H1 (cell line): ENCODE data around the gene INTS1. TPM values are rescaled to one million over a fixed set of nuclear protein-coding genes. Genes with fewer than 3 reads are reported as not detected.

Experiments used
- CTCF ChIA-PET: fragments of 300-600 bp; sonication (Branson Sonifier 250); formaldehyde crosslinking; loops from one replicate; lab custom pipeline; 2021; ENCODE audit not compliant: partially characterized antibody; lab: Charles Lee
- POLR2A ChIA-PET: fragments of 300-600 bp; sonication (Branson Sonifier 250); formaldehyde crosslinking; loops from one replicate; lab custom pipeline; 2021; ENCODE audit warnings: inconsistent platforms; ENCODE audit not compliant: partially characterized antibody; lab: Charles Lee
- DNase-seq, 2 experiments: peaks; one replicate each; pipeline versions ENCODE4 v3.0.0 to v3.0.0-alpha.2; 2010 to 2022; ENCODE audit warnings: low spot score in 2 of 2, low read depth in 1 of 2, mixed read lengths in 1 of 2
- FAIRE-seq: peaks from 2 replicates; lab custom pipeline; 2011; peaks lifted over from hg19 to GRCh38; lab: Jason Lieb, UNC
- H2AFZ ChIP-seq: 2 replicates; pipeline ENCODE4 v1.8.1; 2012; ENCODE audit warnings: low read length, inconsistent platforms
- H2AK5ac ChIP-seq: 2 replicates; pipeline ENCODE4 v1.6.1; 2013; ENCODE audit warnings: low read depth, low read length
- H2BK120ac ChIP-seq: replicated peaks from 2 replicates; pipeline ENCODE3; 2013; ENCODE audit warnings: low read depth, low read length, inconsistent platforms
- H2BK12ac ChIP-seq: 2 replicates; pipeline ENCODE4 v1.6.1; 2013; ENCODE audit warnings: low read depth, low read length
- H2BK15ac ChIP-seq: 2 replicates; pipeline ENCODE4 v1.6.1; 2013; ENCODE audit warnings: low read length
- H2BK20ac ChIP-seq: 2 replicates; pipeline ENCODE4 v1.6.1; 2013; ENCODE audit warnings: low read length
- H2BK5ac ChIP-seq: 2 replicates; pipeline ENCODE4 v1.6.1; 2013; ENCODE audit warnings: low read depth, low read length
- H3K14ac ChIP-seq: 2 replicates; pipeline ENCODE4 v1.6.1; 2013; ENCODE audit warnings: inconsistent platforms; ENCODE audit not compliant: insufficient read length
- H3K18ac ChIP-seq: 2 replicates; pipeline ENCODE4 v1.6.1; 2013; ENCODE audit warnings: low read length; ENCODE audit errors: extremely low read depth
- H3K23ac ChIP-seq: 2 replicates; pipeline ENCODE4 v1.6.1; 2013; ENCODE audit warnings: inconsistent platforms; ENCODE audit not compliant: insufficient read length
- H3K23me2 ChIP-seq: 2 replicates; pipeline ENCODE4 v1.6.1; 2013; ENCODE audit warnings: low read depth, low read length
- H3K27ac ChIP-seq: 2 replicates; pipeline ENCODE4 v1.6.1; 2011; ENCODE audit warnings: low read depth, low read length, inconsistent platforms
- H3K27me3 ChIP-seq, 4 experiments: replicated peaks in 1 of 4; 1 replicate in 1 of 4; 2 replicates in 3 of 4; pipeline versions ENCODE4 v1.6.1 to v1.8.1; 2011 to 2013; ENCODE audit warnings: low read length in 3 of 4, mild to moderate bottlenecking in 3 of 4, inconsistent platforms in 2 of 4, mixed read lengths in 2 of 4, moderate library complexity in 1 of 4; ENCODE audit not compliant: control insufficient read depth in 3 of 4, insufficient read depth in 3 of 4; ENCODE audit errors: extremely low read depth in 1 of 4
- H3K36me3 ChIP-seq, 4 experiments: 2 replicates each; pipeline versions ENCODE4 v1.6.1 to v1.8.1; 2011 to 2013; ENCODE audit warnings: mild to moderate bottlenecking in 4 of 4, low read length in 3 of 4, moderate library complexity in 2 of 4, control low read depth in 1 of 4, inconsistent platforms in 1 of 4; ENCODE audit not compliant: insufficient read depth in 4 of 4, control insufficient read depth in 2 of 4
- H3K4ac ChIP-seq: replicated peaks from 2 replicates; pipeline ENCODE3; 2013; ENCODE audit warnings: low read length, low read depth, mixed read lengths, inconsistent platforms; ENCODE audit not compliant: insufficient read length
- H3K4me1 ChIP-seq, 4 experiments: replicated peaks in 1 of 4; 1 replicate in 1 of 4; 2 replicates in 3 of 4; pipeline versions ENCODE4 v1.6.1 to v1.8.1; 2011 to 2013; ENCODE audit warnings: low read length in 3 of 4, inconsistent platforms in 2 of 4, mixed read lengths in 1 of 4; ENCODE audit not compliant: insufficient read depth in 4 of 4, control insufficient read depth in 3 of 4
- H3K4me2 ChIP-seq, 2 experiments: 2 replicates each; pipeline versions ENCODE4 v1.6.1 to v1.8.1; 2011 to 2013; ENCODE audit warnings: low read depth in 2 of 2, low read length in 2 of 2, control low read depth in 1 of 2, inconsistent platforms in 1 of 2, mild to moderate bottlenecking in 1 of 2; ENCODE audit not compliant: insufficient read depth in 1 of 2
- H3K4me3 ChIP-seq, 4 experiments: fragments of 200-600, 300-600 bp in 1 of 4; sonication (generic), shearing (Covaris generic), sonication (Bioruptor Twin) in 1 of 4; 2 replicates each; pipeline versions ENCODE4 v1.5.1 to v1.8.1; 2011 to 2016; ENCODE audit warnings: low read length in 4 of 4, low read depth in 3 of 4, control low read depth in 2 of 4, inconsistent platforms in 2 of 4, mild to moderate bottlenecking in 2 of 4, mixed read lengths in 1 of 4, moderate library complexity in 1 of 4; ENCODE audit not compliant: insufficient read depth in 2 of 4; ENCODE audit errors: extremely low read depth in 1 of 4
- H3K56ac ChIP-seq: replicated peaks from 2 replicates; pipeline ENCODE3; 2013; ENCODE audit warnings: low read depth, mild to moderate bottlenecking, mixed read lengths, low read length, inconsistent platforms; ENCODE audit not compliant: insufficient read length
- H3K79me1 ChIP-seq: 2 replicates; pipeline ENCODE4 v1.6.1; 2013; ENCODE audit warnings: low read depth, low read length, control low read depth
- H3K79me2 ChIP-seq, 2 experiments: 2 replicates each; pipeline versions ENCODE4 v1.6.1 to v1.8.1; 2012 to 2013; ENCODE audit warnings: low read length in 2 of 2, mild to moderate bottlenecking in 2 of 2, inconsistent platforms in 1 of 2; ENCODE audit not compliant: insufficient read depth in 2 of 2, control insufficient read depth in 1 of 2
- H3K9ac ChIP-seq, 4 experiments: replicated peaks in 1 of 4; 1 replicate in 1 of 4; 2 replicates in 3 of 4; pipeline versions ENCODE4 v1.6.1 to v1.8.1; 2011 to 2013; ENCODE audit warnings: low read depth in 3 of 4, low read length in 3 of 4, control low read depth in 2 of 4, mild to moderate bottlenecking in 2 of 4, moderate library complexity in 2 of 4, inconsistent platforms in 1 of 4; ENCODE audit errors: extremely low read depth in 1 of 4
- H3K9me3 ChIP-seq, 2 experiments: 2 replicates each; pipeline versions ENCODE4 v1.6.1 to v1.8.1; 2012 to 2013; ENCODE audit warnings: mild to moderate bottlenecking in 2 of 2, moderate library complexity in 2 of 2, control low read depth in 1 of 2, inconsistent platforms in 1 of 2, low read depth in 1 of 2, low read length in 1 of 2, mixed read lengths in 1 of 2; ENCODE audit not compliant: insufficient read depth in 2 of 2
- H4K20me1 ChIP-seq, 2 experiments: replicated peaks in 1 of 2; 2 replicates each; pipeline versions ENCODE3 to v1.8.1; 2011 to 2013; ENCODE audit warnings: inconsistent platforms in 2 of 2, low read length in 2 of 2, mild to moderate bottlenecking in 1 of 2; ENCODE audit not compliant: insufficient read depth in 2 of 2, control insufficient read depth in 1 of 2
- H4K5ac ChIP-seq: 2 replicates; pipeline ENCODE4 v1.6.1; 2013; ENCODE audit warnings: low read length, low read depth, mixed read lengths, inconsistent platforms; ENCODE audit not compliant: insufficient read length
- H4K8ac ChIP-seq: 2 replicates; pipeline ENCODE4 v1.8.0; 2013; ENCODE audit warnings: mild to moderate bottlenecking, moderate library complexity, low read length, inconsistent platforms; ENCODE audit not compliant: insufficient read depth; ENCODE audit errors: extremely low read depth
- H4K91ac ChIP-seq: replicated peaks from 2 replicates; pipeline ENCODE3; 2013; ENCODE audit warnings: low read length, mixed read lengths, inconsistent platforms; ENCODE audit not compliant: insufficient read length
- BACH1 ChIP-seq: IDR thresholded peaks from 2 replicates; pipeline ENCODE4 v1.6.1; 2012; ENCODE audit warnings: low read length, improper control_type of control experiment
- CBX8 ChIP-seq: fragments of 300-800, 300-1000 bp; sonication (generic); IDR thresholded peaks from 2 replicates; pipeline ENCODE4 v1.7.1; 2016; ENCODE audit warnings: low read depth, low read length, borderline replicate concordance
- SRF ChIP-seq: IDR thresholded peaks from 2 replicates; pipeline ENCODE4 v1.6.1; 2011; ENCODE audit warnings: mild to moderate bottlenecking, low read depth, low read length, moderate library complexity
- WGBS, 2 experiments: shearing (Covaris generic) in 1 of 2; methylation state at CpG; one replicate each; pipeline versions ENCODE4 v1.1.6 to v1.1.7; 2013 to 2015; ENCODE audit warnings: low lambda C conversion rate in 2 of 2, mixed read lengths in 2 of 2, inconsistent platforms in 1 of 2, low coverage in 1 of 2, missing lambda C conversion rate in 1 of 2; ENCODE audit not compliant: insufficient replicate concordance in 2 of 2, insufficient coverage in 1 of 2, insufficient read length in 1 of 2; ENCODE audit errors: extremely low coverage in 1 of 2, missing lambda C conversion rate in 1 of 2; 5-methylcytosine and 5-hydroxymethylcytosine counted together
- polyA plus RNA-seq, 7 experiments: library from polyadenylated mRNA; depleted of rRNA in 3 of 7; stranded (reverse) in 5 of 7; unstranded in 2 of 7; fragments of >200 nt in 5 of 7; fragments of 200-250 nt in 2 of 7; gene quantifications; 1 replicate in 5 of 7; 2 replicates in 1 of 7; 4 replicates in 1 of 7; pipeline versions ENCODE4 v1.2.1 to v1.2.3, GENCODE V29; 2011 to 2013; ENCODE audit warnings: missing spikeins in 2 of 7, mixed read lengths in 2 of 7
- total RNA-seq: library from RNA; stranded (reverse); fragmentation: NEBNext Ultra II Directional; extraction: Animal tissue kit (Norgen Biotek cat#: 25700); gene quantifications from 2 replicates; pipeline ENCODE4 v1.2.1, GENCODE V29; 2021
- TF ChIP-seq, protein P1 (sequence below): IDR thresholded peaks from 2 replicates; pipeline ENCODE4 v1.6.1; 2012; ENCODE audit warnings: inconsistent platforms

The INTS1 gene
- total and polyA plus RNA-seq, 2 of the 8 experiments (the other 6 are each of a cell fraction or from before 2014, with no cell fraction given), result 76.9 to 104 TPM

DNA sequence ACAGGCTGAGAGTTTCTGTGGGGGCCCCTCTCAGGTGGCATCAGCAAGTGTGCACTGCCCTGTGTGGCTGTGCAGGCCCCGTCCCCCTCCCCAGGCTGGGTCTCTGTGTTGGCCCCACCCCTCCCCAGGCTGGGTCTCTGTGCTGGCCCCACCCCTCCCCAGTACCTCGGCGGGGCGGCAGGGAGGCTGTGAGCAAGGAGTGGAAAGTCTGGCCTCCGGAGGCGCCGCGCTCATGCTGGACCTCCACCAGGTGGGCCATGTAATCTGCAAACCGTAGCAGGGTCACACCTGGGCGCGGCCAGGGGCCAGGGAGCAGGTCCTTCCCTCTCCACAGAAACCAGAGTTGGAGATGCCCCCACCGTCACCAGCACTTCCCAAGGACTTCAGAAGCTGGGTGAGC is 23.5 kb downstream of the INTS1 start:
- DNase-seq, result no peak
- Histone ChIP-seq H2BK12ac (no peak overlapping the region), H3K79me1 (no peaks in the 10 kb centered on the region; the same call in 1 of the 2 replicates), H2AFZ (no peak overlapping the region), H2BK20ac (no peak overlapping the region), H3K36me3 (peaks cover 18 to 80% (median 38%) of the 10 kb centered on the region in 4 experiments; a peak in 7 of 8 replicates), H3K9ac (no peak overlapping the region), H4K20me1 (peaks cover 0 to 15% of the 10 kb centered on the region in 2 experiments), H3K4me1 (no peaks in the 10 kb centered on the region), H3K4me3 (no peak overlapping the region), H4K5ac (no peak overlapping the region), H3K27me3 (no peaks in the 10 kb centered on the region), H2AK5ac (no peak overlapping the region), H3K14ac (no peak overlapping the region), H3K23ac (no peak overlapping the region), H3K23me2 (no peaks in the 10 kb centered on the region), H3K56ac (no peak overlapping the region), H4K8ac (no peak overlapping the region), H3K79me2 (no peaks in the 10 kb centered on the region), H3K4ac (no peak overlapping the region), H3K4me2 (no peak overlapping the region), H4K91ac (no peak overlapping the region), H2BK120ac (no peak overlapping the region), H2BK5ac (no peak overlapping the region), H3K9me3 (no peaks in the 10 kb centered on the region), H3K27ac (no peak overlapping the region), H3K18ac (no peak overlapping the region), H2BK15ac (no peak overlapping the region)
- no peak for FAIRE-seq
- WGBS, 2 experiments, result 84% methylated on average over 10 of the region's 12 CpGs; no CpG with 5 or more reads in 1 of the 2 experiments
- POLR2A ChIA-PET, result interaction anchor here (0.7 to 7.4 kb wide), 7 partner anchors 9 to 48 kb away, joined by 3 to 43 read pairs (median 3); no protein-coding TSS in a partner anchor
- CTCF ChIA-PET, result interaction anchor here (0.6 kb wide), 1 partner anchor 1068 kb away, joined by 3 read pairs; no protein-coding TSS in a partner anchor
- TF ChIP-seq CBX8 (no peak), SRF (no peak), BACH1 (no peak)
- TF ChIP-seq, protein P1, sequence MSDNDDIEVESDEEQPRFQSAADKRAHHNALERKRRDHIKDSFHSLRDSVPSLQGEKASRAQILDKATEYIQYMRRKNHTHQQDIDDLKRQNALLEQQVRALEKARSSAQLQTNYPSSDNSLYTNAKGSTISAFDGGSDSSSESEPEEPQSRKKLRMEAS, result no peak
